ENCODE results near the gene LRRC25.

DNA sequence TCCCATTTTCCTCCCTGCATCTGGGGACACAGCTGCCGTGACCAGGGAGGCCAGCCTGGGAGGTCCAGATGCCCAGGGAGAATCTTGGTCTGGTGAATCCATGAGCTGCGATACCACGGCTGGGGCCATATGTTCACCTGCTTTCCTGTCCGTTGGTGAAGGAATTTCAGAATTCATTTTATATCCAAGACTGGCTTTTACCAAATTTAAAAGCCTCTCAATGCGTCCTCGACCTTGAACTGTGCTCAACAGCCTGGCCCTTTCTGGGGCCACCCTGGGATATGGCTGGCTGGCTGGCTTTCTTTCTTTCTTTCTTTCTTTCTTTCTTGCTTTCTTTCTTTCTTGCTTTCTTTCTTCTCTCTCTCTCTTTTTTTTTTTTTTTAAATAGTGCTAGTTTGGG lies 33.6 kb downstream of the LRRC25 start:
- TF ChIP-seq EZH2 (IDR thresholded peaks at IDR 0.05) = no peak
- TF ChIP-seq POLR2AphosphoS5 (IDR thresholded peaks at IDR 0.05; ENCODE audit: borderline replicate concordance, low read depth, low read length) = no peak

All from SK-N-MC (cell line).